Astrocyte (in vitro differentiated cells and primary cell): Measurements from ENCODE around the gene FADS2. TPM values are rescaled to one million over a fixed set of nuclear protein-coding genes. Genes with fewer than 3 reads are reported as not detected.

Source experiments
- DNase-seq: peaks from one replicate; pipeline ENCODE4 v3.0.0-alpha.2; 2010; ENCODE audit warnings: low read depth
- FAIRE-seq: peaks from 2 replicates; lab custom pipeline; 2011; peaks lifted over from hg19 to GRCh38; lab: Jason Lieb, UNC
- H2AFZ ChIP-seq: 2 replicates; pipeline ENCODE4 v1.6.0; 2012; ENCODE audit warnings: low read depth, low read length, inconsistent platforms
- H3K27ac ChIP-seq: 2 replicates; pipeline ENCODE4 v1.5.1; 2011; ENCODE audit warnings: low read depth, low read length, inconsistent platforms
- H3K27me3 ChIP-seq: 2 replicates; pipeline ENCODE4 v1.6.0; 2011; ENCODE audit warnings: low read length, inconsistent platforms; ENCODE audit not compliant: insufficient read depth
- H3K36me3 ChIP-seq: 2 replicates; pipeline ENCODE4 v1.5.1; 2011; ENCODE audit warnings: low read length, inconsistent platforms; ENCODE audit not compliant: insufficient read depth
- H3K4me1 ChIP-seq: 2 replicates; pipeline ENCODE4 v1.5.1; 2011; ENCODE audit warnings: low read length, inconsistent platforms; ENCODE audit not compliant: insufficient read depth
- H3K4me2 ChIP-seq: 2 replicates; pipeline ENCODE4 v1.6.0; 2012; ENCODE audit warnings: low read length, inconsistent platforms
- H3K4me3 ChIP-seq: 2 replicates; pipeline ENCODE4 v1.5.1; 2011; ENCODE audit warnings: low read depth, mild to moderate bottlenecking, low read length, inconsistent platforms; ENCODE audit not compliant: insufficient read depth
- H3K79me2 ChIP-seq: 2 replicates; pipeline ENCODE4 v1.6.0; 2012; ENCODE audit warnings: mild to moderate bottlenecking, low read length, inconsistent platforms; ENCODE audit not compliant: insufficient read depth
- H3K9ac ChIP-seq: 2 replicates; pipeline ENCODE4 v1.6.0; 2012; ENCODE audit warnings: mild to moderate bottlenecking, low read length, inconsistent platforms
- H3K9me3 ChIP-seq: 2 replicates; pipeline ENCODE4 v1.5.1; 2012; ENCODE audit warnings: low read depth, mild to moderate bottlenecking, low read length, inconsistent platforms; ENCODE audit not compliant: insufficient read depth
- H4K20me1 ChIP-seq: 2 replicates; pipeline ENCODE4 v1.6.0; 2012; ENCODE audit warnings: low read length, inconsistent platforms; ENCODE audit not compliant: insufficient read depth
- H3K27ac Mint-ChIP-seq: one replicate; pipeline ENCODE4 v1.8.0; 2021; ENCODE audit warnings: mild to moderate bottlenecking, mixed read lengths; ENCODE audit not compliant: unreplicated experiment
- H3K27me3 Mint-ChIP-seq: one replicate; pipeline ENCODE4 v1.8.0; 2021; ENCODE audit warnings: low read depth, mixed read lengths; ENCODE audit not compliant: unreplicated experiment
- H3K36me3 Mint-ChIP-seq: one replicate; pipeline ENCODE4 v1.8.0; 2021; ENCODE audit warnings: low read depth, mixed read lengths; ENCODE audit not compliant: unreplicated experiment
- H3K4me1 Mint-ChIP-seq: one replicate; pipeline ENCODE4 v1.8.0; 2021; ENCODE audit warnings: low read depth, mixed read lengths; ENCODE audit not compliant: unreplicated experiment
- H3K4me3 Mint-ChIP-seq: one replicate; pipeline ENCODE4 v1.8.0; 2021; ENCODE audit warnings: mild to moderate bottlenecking, moderate library complexity, mixed read lengths; ENCODE audit not compliant: unreplicated experiment
- H3K9me3 Mint-ChIP-seq: one replicate; pipeline ENCODE4 v1.8.0; 2021; ENCODE audit warnings: mild to moderate bottlenecking, mixed read lengths; ENCODE audit not compliant: unreplicated experiment
- CTCF ChIP-seq: IDR thresholded peaks from 2 replicates; pipeline ENCODE4 v1.5.1; 2011; ENCODE audit warnings: low read depth, mild to moderate bottlenecking, inconsistent platforms, low read length, moderate library complexity; ENCODE audit not compliant: insufficient read depth
- EZH2 ChIP-seq: IDR thresholded peaks from 2 replicates; pipeline ENCODE4 v1.6.1; 2012; ENCODE audit warnings: mild to moderate bottlenecking, low read length, inconsistent platforms; ENCODE audit not compliant: insufficient read depth
- total RNA-seq: library from RNA; stranded (reverse); gene quantifications from 2 replicates; pipeline ENCODE4 v1.2.1, GENCODE V29; 2021

The FADS2 gene
- total RNA-seq, 1 donor from 2014 or later, result 287 TPM

GRCh38 chr11:61800331-61801281, 27.5 kb upstream of the FADS2 start:
- H3K36me3 ChIP-seq, result peaks cover 31% of the 10 kb centered on the region
- FAIRE-seq (no peak), DNase-seq (no peak)
- no peak for TF ChIP-seq EZH2
- no peak for TF ChIP-seq CTCF
- peaks cover 43% of the 10 kb centered on the region for H3K79me2 ChIP-seq
- H3K9ac ChIP-seq, result no peak overlapping the region
- H3K4me1 ChIP-seq, result peaks cover 5% of the 10 kb centered on the region
- H3K4me3 Mint-ChIP-seq, result no peak overlapping the region
- no peaks in the 10 kb centered on the region for H3K4me1 Mint-ChIP-seq
- H3K27me3 Mint-ChIP-seq, result no peaks in the 10 kb centered on the region
- H3K27ac Mint-ChIP-seq, result no peak overlapping the region
- no peaks in the 10 kb centered on the region for H3K27me3 ChIP-seq
- H3K9me3 Mint-ChIP-seq, result no peaks in the 10 kb centered on the region
- H3K9me3 ChIP-seq, result no peaks in the 10 kb centered on the region
- H2AFZ ChIP-seq, result no peak overlapping the region
- peaks cover 7% of the 10 kb centered on the region for H4K20me1 ChIP-seq
- no peak overlapping the region for H3K27ac ChIP-seq
- H3K4me2 ChIP-seq, result no peak overlapping the region
- peaks cover 11% of the 10 kb centered on the region for H3K36me3 Mint-ChIP-seq
- no peak overlapping the region for H3K4me3 ChIP-seq

GRCh38 chr11:61802605-61803004, 25.5 kb upstream of the FADS2 start:
- no peak overlapping the region for H3K4me3 ChIP-seq
- H3K27ac ChIP-seq, result no peak overlapping the region
- no peak overlapping the region for H3K9ac ChIP-seq
- peaks cover 25% of the 10 kb centered on the region for H3K79me2 ChIP-seq
- peaks cover 17% of the 10 kb centered on the region for H3K36me3 Mint-ChIP-seq
- H3K27me3 Mint-ChIP-seq, result no peaks in the 10 kb centered on the region
- no peak overlapping the region for H3K27ac Mint-ChIP-seq
- no peaks in the 10 kb centered on the region for H3K9me3 Mint-ChIP-seq
- DNase-seq (no peak), FAIRE-seq (no peak)
- peaks cover 5% of the 10 kb centered on the region for H3K4me1 ChIP-seq
- no peaks in the 10 kb centered on the region for H3K27me3 ChIP-seq
- no peaks in the 10 kb centered on the region for H3K9me3 ChIP-seq
- no peak overlapping the region for H3K4me2 ChIP-seq
- no peak overlapping the region for H3K4me3 Mint-ChIP-seq
- H4K20me1 ChIP-seq, result peaks cover 7% of the 10 kb centered on the region
- TF ChIP-seq EZH2 (no peak), CTCF (no peak)
- peaks cover 37% of the 10 kb centered on the region for H3K36me3 ChIP-seq
- no peaks in the 10 kb centered on the region for H3K4me1 Mint-ChIP-seq
- no peak overlapping the region for H2AFZ ChIP-seq
